GM21737 (cell line): ENCODE measurements around the gene RGS17.
A peak's percentile ranks its signal among the peaks of the same experiment; 100 is the strongest.
"Not testable (repeated sequence)": the region's sequence is repeated elsewhere in the genome, so short reads cannot be mapped to it uniquely, and the experiment has no call there.

Experiments used
- ATAC-seq: cut with Tn5 transposase; IDR thresholded peaks from one replicate; pipeline ENCODE4 v1.9.1; 2021; ENCODE audit warnings: mild to moderate bottlenecking, moderate library complexity; ENCODE audit not compliant: unreplicated experiment

RGS17 gene

GRCh38 chr6:153043719-153044118 lies 87.4 kb downstream of the RGS17 start:
- no peak for ATAC-seq

DNA sequence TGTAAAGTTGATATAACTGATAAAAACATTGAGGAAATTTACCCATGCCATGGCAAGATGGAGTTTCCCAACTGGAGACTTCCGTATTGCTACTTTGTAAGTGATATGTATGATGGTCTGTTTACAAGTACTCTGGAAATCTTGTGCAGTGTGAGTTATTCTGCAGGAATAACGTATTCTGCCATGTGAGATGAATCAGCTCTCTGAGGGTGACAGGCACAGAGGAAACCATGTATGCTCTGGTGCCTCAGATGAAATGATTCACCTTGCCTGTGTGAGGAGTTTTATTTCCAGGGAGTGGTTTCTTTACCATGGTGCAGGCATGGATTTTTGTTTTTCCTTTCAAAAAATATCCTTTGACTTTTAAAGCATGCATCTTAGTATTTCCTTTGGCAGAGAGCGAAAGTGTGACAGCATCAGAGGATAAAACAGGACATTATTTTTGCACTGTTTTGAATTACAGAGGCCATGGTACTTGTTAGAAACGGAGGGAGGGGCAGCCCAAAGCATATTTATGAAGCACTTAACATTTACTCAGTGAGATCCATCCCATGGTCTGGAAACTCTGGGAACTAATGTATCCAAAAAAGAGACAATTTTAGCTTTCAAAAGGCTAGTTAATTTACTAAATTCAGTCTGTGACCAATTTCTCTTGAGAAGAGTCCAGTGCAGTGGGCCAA lies 92.6 kb downstream of the RGS17 start:
- no peak for ATAC-seq

- ATAC-seq, result no peak
Measured at GRCh38 chr6:153034139-153034538, 96.9 kb downstream of the RGS17 start.

DNA sequence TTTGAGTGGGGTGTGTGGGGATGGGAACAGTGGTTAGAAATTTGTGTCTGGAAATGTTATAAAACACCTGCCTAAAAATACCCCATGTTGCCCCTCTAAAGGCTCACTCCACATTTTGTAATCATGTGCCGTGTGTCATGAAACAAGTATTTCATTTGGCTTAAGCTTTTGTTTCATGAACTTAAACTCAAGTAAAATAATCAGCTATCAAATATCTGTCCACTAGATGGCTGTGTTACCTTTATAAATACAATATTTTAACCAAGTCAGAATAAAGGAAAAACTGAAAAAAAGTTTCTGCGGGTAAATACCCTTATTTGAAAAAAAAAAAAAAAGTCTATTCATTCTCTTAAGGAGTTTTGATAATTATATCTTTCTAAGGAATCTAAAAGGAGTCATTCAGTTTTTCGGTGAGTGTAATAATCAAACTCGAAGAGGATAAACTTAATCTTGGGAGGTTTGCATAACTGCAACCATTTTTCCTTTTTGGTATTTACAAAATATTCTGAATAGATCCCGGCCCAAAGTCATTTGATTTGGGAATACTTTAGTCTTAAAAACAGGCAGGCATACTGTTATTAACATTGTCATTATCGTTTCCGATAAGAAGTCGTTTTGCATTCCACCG lies 98.7 kb downstream of the RGS17 start:
- ATAC-seq, result no peak

GRCh38 chr6:153031335-153031955 lies 99.6 kb downstream of the RGS17 start:
- ATAC-seq, result no peak

- ATAC-seq, result no peak
Measured at GRCh38 chr6:153028963-153029362, 102.1 kb downstream of the RGS17 start.

DNA sequence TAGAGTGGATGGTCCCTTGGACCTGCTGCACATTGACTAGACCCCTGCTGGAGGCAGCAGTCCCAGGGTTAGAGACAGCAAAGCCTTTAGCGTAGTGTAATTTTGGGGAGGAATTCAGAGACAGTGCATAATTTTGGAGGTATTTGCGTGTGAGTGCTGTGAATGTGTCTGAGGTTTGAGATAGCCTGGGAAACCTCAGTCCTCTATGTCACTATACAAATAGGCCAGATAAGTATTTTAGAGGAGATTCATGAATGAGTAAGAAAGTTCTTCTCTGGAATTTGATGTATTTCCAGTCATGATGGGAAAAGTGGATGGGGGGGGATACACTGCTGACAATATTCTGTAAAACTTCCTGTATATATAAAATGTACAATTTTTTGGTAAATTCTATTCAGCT lies 102.8 kb downstream of the RGS17 start:
- no peak for ATAC-seq

- ATAC-seq, result no peak
Measured at GRCh38 chr6:153027480-153027879, 103.6 kb downstream of the RGS17 start.

DNA sequence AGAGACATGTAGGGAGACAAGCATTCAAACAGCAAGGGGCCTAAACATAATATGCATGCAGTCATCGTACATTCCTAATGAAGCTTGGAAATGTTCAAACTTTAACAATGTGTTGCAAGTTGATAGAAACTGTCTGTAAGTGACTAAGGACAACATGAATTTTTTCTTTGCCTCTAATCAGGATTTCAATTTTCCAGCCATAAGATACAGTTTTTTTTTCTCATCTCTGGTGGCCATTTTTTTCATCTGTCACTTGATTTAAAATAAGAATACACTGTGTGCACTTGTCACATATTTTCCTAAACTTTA lies 106.4 kb downstream of the RGS17 start:
- no peak for ATAC-seq

DNA sequence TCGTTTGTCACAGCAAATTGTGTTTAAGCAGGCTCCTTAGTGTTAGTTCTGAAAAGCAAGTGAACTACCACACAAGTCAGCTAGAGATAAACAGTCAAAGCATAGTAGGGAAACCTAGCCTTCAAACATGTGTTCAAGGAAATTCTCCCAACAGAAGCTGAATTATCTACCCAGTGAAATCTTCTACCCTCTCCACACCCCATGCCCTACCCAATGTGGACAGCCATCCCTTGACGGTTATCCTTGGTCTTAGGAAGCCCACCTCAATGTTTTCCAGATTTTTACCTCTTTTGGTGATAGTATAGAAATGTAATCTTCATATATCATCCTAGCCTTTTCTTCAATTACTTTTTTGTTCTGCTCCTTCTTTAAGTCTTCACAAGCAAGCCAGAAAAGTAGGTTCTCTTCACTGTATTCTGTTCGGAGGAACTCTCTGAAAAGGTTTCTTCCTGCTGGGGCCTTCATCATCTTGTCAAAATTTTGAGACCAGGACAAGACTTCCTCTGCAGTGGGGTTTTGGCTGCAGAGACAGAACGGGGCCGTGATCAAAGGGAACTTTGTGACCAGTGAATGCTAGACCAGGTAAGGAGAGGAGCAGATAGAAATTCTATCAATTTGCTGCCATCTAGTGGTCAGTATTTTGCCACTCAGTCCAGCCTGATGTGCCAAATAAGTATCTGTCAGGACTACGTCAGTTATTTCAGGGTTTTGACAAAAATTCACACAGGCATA lies 106.9 kb downstream of the RGS17 start:
- ATAC-seq, result peak; percentile 94

DNA sequence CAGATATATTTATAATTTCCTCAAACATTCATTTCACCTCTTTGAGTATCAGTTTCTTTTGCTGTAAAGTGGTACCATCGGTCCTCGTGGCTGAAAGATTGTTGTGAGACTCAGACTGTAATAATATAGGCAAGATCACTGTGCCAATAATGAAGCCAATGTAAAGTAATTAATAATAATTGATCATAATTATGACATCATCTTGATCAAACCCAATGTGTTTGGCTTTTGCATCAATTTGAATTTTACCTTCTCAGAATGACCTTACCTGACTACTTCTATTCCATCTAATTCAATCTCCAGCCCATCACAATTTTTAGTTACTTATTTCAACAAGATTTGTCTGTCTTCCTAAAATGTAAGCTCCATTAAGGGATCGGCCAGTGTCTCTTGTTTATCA lies 112.7 kb downstream of the RGS17 start:
- ATAC-seq, result no peak

DNA sequence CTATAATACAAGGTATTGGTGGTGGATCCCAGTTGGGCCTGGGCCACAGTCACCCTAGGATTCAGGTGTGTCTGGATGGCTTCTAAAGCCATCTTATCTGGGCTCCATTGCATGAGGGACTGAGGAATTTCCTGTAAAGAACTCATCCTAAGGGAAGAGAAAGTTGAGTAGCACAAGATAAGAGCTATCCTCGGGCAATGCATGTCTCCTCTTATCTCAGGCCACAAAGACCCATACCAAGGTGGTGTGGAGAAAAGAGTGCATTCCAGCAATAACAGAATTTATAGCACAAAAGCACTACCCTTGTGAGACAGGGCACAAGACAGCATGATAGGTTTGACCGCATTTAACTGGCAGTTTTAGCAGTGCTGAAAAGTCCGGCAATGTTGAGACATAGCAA lies 114.2 kb downstream of the RGS17 start:
- ATAC-seq, result no peak

DNA sequence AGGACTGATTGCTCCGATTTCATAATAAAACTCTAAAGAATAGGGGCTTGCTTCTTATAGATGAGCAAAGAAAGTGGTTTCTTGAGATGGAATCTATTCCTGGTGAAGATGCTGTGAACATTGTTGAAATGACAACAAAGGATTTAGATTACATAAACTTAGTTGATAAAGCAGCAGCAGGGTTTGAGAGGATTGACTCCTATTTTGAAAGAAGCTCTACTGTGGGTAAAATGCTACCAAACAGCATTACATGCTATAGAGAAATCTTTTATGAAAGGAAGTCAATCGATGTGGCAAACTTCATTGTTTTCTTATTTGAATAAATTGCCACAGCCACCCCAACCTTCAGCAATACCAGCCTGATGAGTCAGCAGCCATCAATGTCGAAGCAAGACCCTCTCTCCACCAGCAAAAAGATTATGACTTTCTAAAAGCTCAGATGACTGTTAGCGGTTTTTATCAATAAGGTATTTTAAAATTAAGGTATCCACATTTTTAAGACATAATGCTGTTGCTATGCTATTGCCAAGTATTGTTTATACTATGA lies 115.9 kb downstream of the RGS17 start:
- ATAC-seq, result no peak

DNA sequence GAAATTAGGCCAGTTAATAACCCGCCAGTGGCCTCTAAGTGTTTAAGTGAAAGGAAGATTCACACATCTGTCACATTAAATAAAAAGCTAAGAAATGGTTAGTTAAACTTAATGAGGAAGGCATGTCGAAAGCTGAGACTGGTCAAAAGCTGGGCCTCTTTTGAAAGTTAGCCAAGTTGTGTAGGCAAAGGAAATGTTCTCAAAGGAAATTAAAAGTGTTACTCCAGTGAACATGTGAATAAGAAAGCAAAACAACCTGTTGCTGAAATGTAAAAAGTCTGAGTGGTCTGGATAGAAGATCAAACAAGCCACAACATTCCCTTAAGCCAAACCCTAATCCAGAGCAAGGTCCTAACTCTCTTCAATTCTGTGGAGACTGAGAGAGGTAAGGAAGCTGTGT lies 117.6 kb downstream of the RGS17 start:
- ATAC-seq, result no peak

DNA sequence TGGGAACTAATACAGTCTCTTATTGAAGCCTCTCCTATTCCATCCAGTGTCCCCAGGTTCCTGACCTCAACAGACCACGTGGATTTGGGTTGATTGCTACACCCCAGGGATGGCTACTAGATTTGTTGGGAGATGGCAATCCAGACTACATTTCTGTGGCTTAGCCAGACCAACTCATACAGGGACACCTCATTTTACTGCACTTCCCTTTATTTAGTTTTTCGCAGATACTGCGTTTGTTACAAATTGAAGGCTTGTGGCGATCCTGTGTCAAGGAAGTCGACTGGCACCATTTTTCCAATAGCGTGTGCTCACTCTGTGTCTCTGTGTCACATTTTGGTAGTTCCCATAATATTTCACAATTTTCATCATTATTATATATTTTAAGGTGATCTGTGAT lies 118.2 kb downstream of the RGS17 start:
- no peak for ATAC-seq

- peak; percentile 1 for ATAC-seq
Measured at GRCh38 chr6:153003366-153003690, 127.8 kb downstream of the RGS17 start.

DNA sequence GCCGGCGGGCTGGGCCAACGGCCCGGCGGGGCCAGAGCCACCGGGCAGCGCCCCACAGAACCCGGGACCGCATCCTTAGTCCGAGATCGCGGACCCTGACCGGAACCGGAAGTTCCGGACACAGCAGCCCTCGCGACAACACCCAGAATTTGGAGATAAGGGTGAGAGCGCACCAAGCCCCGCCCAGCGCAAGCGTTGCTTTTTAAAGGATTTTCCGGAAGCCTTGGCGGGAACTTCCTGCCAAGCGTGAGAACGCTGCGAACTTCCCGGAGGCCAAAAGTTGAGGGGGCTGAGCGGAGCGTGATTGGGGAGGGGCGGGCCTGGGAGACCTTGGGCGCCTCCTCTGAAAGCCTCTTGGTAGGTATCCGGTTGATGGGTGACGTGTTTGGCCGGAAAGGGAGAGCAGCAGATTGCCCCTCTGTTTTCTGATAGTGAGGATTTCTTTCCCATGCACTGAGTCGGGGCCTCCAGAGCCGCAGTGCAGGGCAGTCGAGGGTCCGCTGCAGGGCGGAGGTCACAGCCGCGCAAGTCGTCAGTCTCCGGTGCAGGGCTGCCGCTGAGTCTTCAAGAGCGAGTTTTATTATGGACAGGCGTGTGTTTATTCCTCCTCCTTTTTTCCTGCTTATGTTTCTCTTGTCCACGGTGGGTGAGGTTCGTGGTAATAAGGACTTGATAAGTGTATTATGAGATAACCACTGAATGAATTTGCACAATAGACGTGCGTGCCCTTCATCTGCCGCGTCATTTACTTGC lies 128.3 kb downstream of the RGS17 start, which contains the start of gene MTRF1L:
Gene MTRF1L (minus strand): TSS at position 97 of the 753 bp plus-strand sequence. CDS start 24 bp downstream, at position 73.
- ATAC-seq, result peak; percentile 93

GRCh38 chr6:153001767-153002612 lies 129.1 kb downstream of the RGS17 start:
- peak; percentile 14 for ATAC-seq

GRCh38 chr6:153000790-153001189 lies 130.3 kb downstream of the RGS17 start:
- ATAC-seq, result not testable (repeated sequence)

DNA sequence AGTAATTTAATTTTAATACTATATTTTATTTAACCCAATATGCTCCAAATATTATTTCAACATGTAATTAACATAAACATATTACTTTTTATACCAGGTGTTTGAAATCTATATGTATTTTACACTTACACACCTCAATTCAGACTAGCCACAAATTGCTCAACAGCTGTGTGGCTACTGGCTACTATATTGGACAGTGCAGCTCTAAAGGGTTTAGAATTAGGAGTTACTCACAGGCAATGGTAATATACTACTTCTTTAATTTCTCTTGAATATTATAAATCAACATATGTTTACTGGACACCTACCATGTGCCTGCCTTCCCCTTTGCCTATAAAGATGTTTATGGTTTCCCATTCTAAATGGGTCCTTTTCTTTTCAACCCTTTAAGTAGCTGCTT lies 130.8 kb downstream of the RGS17 start:
- no peak for ATAC-seq
